Left hindlimb (tissue), 1 donor: ENCODE results near the gene SLC9C1.

Experiments used
- DNase-seq: peaks from one replicate; pipeline ENCODE4 v3.0.0-alpha.2; 2018

SLC9C1 gene

DNA sequence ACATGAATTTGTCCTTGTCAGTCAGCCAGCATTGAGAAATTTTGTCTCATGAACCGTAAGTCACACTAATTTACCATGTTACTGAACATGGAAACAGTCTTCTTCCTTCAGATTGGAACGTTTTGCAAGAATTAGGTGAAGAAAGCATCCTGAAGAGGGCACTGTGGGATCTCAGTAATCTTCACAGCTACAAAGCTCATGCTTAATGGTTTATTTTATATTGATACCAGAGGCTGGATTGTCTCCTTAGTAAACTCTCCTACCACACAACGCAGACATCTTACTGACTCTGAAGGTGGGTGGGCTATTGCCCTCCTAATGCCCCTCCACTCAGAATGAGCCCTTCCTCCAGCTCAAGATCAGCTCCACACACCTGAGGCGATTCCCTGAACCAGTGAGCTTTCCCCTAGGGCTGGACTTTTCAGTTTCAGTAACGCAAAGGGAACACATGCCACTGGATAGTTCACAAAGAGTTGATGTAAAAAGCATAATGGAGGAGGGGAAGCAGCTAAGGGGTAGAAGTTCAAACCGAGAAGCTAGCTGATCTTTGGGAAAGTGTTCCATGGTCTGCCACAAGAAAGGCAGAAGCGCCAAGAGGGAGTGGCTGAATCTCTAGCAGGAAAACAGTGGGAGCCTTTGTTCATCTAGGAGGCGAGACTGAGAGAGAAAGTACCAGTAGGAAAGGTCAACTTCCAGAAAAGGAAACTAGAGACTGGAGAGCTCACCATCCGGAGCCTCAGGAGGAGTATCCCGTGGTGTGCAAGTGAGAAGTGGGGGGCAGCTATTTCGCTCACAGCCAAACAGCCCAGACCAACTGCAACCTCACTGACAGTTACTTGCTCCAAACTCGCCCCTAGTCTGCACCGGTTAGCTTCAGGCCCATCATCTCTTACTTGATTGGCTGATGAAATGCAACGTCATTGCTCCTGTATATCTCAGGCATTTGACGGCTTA is at the start of gene SLC9C1:
TSS of gene SLC9C1 (minus strand) at position 849 of the 954 bp plus-strand sequence. CDS start 7,425 bp downstream, outside the sequence.
- DNase-seq: peak; percentile 42

DNA sequence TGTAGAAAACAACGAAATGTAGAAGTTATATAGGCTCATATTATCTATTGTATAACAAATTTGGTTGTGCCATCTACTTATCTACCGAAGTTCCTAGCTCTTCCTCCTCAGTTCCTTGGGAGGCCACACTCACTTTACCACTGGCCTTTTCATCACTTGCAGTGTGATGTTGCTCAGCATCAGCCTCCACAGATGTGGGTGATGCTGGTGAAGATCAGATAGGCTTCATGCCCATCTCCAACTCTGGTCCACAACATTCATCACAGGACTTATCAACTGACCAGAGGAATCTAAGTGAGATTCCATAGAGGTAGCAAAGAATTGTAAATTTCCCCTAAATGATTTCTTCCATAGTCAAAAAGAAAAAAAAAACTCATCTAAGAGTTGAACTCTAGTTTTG is 47.4 kb upstream of the SLC9C1 start:
- DNase-seq: no peak

GRCh38 chr3:112339609-112340008 is 45.6 kb upstream of the SLC9C1 start:
- no peak for DNase-seq

DNA sequence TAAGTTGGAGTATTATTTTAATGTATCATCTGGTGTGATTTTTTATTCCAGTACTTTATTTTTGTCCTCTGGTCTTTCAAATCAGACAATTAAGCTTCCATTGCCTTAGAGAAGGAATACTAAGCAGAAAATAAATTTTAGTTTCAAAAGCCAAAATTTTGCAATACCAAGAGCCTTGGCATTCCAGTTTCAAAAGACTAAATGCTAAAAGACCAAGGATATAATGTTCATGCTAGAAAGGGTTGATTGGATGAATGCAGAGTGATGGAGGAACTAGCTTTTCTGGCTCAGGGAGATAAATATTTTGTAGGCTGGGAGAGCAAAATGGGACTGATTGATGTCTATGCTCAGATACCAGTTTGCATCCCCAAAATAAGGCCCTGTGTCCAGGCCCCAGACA is 45.1 kb upstream of the SLC9C1 start:
- DNase-seq: no peak

- DNase-seq: no peak
Observed at GRCh38 chr3:112338727-112339056, 44.7 kb upstream of the SLC9C1 start.

DNA sequence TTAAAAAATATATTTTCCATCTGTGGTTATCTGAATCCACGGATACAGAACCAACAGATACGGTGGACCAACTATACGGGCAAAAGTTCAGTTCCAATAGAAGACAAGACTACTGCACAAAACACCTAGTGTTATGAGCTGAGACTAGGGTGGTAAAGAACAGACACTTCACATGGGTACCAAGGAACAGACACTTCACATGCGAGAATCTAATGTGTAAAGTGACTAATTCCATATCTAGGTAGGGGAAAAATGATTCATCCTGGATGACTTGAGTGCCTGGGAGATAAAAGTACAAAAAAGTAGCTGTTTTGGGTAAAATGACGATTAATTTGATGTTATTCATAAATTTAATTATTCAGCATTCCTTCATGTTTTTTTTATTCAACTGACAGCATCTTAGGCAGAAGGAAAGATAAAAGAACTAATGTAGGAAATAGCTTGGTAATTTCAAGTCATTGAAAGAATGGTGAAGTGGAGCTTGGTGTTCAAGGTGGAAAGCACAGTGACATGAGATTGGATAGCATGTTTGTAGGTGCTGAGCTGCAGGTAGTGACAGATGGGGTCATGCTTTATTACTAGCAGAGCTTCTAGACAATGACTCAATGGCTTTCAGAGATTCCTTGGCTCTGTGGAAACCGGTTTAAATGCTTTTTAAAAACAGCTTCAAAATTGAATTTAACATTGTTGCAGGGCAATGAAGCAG is 44.2 kb upstream of the SLC9C1 start:
- DNase-seq: no peak

GRCh38 chr3:112335434-112335781 is 41.4 kb upstream of the SLC9C1 start:
- DNase-seq: no peak

DNA sequence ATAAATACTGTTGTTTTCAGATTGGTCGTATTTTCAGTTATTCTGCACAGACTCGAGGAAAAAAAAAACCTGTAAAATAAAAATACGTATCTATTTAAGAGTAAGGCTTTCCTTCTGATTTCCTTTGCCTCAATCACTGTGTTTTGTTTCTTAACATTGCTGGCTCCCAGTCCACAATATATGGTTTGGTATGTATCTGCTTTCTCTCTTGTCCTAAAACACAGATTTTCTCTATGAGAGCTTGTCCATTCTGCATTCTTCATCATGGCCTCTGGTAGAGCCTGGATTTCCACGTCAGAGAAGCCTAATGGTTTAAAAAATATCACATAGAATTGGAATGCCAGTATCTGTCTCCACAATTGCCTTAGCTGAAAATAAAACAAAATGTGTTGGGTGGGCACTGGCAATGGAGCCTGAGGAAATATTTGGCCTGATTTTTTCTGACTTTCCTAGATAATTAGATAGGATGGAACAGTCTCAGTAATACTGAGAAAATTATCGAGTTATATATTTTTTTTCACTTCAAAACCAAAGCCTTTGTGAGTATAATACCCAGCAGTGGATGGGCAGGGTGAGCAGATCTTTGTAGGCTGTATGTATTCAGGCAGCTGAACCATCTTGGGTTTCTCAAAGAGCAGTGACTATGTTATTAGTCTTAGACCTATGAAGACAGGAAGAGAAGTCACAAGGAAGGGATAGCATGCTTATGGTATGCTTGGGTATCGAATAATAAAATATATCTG is 40.8 kb upstream of the SLC9C1 start:
- no peak for DNase-seq

GRCh38 chr3:112333381-112334317 is 39.6 kb upstream of the SLC9C1 start:
- DNase-seq: peak; percentile 61

- peak; percentile 83 for DNase-seq
Observed at GRCh38 chr3:112333002-112333380, 39.0 kb upstream of the SLC9C1 start, which contains the start of gene CD200. CD200 (plus strand) TSS chr3:112333156; CDS start chr3:112333213, 57 bp downstream.

DNA sequence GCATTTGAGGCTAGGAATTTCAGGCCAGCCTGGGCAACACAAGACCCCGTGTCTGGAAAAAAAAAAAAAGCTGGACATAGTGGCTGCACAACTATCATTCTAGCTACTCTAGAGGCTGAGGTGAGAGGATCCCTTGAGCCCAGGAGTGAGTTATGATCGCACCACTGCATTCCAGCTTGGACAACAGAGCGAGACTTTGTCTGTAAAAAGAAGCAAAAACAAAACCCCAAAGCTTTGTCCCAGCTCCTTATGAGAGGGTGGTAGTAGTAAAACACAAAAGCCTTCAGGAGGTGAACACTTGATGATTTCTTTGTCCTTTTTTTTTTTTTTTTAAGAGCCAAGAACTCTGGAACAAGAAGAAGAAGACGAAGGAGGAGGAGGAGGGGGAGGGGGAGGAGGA is 37.8 kb upstream of the SLC9C1 start:
- DNase-seq: no peak

- no peak for DNase-seq
Observed at GRCh38 chr3:112327371-112327951, 33.4 kb upstream of the SLC9C1 start.

DNA sequence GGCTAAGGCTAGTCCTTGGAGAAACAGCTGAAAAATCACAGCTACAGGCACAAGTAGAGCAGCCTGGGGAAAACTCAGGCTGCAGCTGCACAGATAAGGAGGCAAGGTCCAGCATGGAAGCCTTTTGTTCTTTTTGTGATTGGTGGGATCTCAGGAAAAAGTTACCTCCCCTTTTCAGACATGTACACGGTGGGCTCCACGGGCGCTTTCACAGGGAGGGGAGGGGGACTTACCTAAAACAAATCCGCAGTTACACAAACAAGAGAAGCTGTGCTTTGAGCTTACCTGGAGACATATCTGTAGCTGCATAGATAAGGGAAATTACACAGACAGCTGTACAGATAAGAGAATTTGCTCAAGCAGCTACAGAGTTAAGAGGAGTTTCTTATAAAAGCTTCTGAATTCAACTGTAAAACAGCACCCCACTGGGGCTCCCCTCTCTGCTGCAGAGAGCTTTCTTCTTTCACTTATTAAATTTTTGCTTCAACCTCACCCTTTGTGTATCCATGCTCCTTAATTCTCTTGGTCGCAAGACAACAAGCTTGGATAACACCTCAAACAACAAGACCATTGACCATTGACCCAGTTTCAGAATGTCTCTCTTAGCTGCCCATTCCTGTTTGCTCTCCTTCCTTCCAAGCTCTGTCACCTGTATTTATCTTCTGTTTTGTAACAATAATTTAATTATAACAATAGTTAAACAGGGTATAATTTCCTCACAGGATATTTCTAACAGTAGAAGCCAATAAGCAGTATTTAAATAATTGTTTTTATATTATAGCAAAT is 28.0 kb upstream of the SLC9C1 start:
- DNase-seq: no peak

DNA sequence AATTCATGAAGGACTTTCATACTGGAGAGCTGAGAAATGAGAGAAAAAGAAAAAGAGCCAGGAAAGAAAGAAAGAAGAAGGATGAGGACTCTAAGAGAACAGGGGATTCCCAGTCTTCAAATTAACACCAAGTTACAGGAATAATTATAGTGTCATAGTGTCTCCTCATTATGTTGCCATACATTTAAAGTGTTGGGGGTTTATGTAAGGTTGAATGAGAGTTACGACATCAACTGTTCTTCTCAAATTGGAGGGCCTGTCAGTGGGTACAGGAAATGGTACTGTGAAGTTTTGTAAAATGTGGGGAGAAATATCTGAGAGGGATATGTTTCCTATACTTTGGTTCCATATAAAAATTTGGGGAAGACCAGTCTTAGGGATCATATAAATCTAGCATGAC is 26.7 kb upstream of the SLC9C1 start:
- no peak for DNase-seq

DNA sequence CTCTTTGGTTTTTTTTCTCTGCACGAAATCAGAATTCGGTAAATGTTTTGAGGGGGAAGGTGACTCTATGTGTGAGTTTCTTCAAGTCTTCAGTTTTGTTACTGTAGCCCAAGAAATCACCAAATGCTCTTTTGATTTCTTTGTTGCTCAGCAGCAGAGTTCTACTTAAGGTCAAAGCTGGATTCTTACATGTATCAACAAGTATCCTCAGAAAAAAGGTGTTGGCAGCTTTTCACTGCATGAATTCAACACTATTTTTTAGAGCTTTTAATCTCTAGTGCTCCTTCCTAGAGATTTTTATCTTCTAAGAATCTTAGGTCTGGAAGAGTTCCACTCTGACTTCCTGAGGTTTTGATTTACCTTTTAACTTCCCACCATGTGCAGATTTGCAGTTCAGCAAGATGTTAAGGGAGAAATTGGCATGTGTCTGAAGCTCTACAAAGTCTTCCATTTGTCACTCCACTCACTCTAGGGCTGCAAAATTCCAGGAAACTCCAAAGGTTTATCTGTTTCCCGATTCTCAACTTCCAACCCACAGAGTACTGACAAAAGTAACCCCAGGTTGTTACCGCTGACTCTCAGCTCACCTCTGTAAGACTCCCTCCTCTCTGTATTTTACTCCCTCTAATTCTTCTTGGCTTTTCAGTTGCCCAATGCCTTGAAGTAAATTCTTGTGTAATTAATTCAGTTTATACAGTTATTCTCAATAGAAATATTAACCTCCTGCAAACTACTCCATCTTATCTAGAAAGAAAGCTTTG is 25.7 kb upstream of the SLC9C1 start:
- DNase-seq: no peak

GRCh38 chr3:112315791-112316190 is 21.8 kb upstream of the SLC9C1 start:
- DNase-seq: no peak

- no peak for DNase-seq
Observed at GRCh38 chr3:112314649-112315048, 20.6 kb upstream of the SLC9C1 start.

DNA sequence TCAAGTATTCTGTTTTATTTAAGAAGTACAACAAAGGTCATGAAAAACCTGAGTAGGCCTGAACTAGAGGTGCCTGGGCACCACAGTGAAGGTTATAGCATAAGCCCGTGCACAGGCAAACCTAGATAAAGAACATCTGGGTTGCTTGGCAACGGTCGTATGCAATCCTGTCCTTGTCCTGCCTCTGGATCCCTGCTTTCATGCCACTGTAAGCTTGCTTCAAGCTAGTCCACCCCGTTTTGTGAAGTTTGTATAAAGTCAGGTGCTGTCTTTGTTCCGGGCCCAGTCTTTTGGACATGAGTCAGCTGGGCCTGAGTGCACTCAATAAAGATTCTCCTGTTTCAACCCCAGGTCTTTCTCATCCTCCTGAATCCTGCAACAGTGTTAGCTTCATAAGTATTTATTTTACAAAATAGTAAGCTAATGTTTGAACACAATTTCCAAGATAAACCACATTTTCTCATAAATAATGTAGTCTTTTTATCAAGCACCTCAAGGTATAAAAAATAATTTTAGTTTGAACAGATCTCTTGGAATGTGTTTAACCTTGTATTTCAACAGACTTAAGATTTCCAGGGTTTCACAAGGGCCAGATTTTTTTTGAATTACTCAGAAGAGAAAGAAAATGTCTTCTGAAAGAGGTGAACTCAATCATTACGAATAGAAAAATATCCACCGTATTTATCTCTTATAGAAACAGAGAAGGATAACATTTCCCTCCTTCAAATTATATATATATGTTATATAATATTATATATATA is 14.3 kb upstream of the SLC9C1 start:
- no peak for DNase-seq

- no peak for DNase-seq
Observed at GRCh38 chr3:112307557-112307956, 13.5 kb upstream of the SLC9C1 start.

- no peak for DNase-seq
Observed at GRCh38 chr3:112306825-112307224, 12.8 kb upstream of the SLC9C1 start.
